GM21529 (cell line): ENCODE measurements around the gene REG3G.
"Not testable (repeated sequence)": the region's sequence is repeated elsewhere in the genome, so short reads cannot be mapped to it uniquely, and the experiment has no call there.

Source experiments
- ATAC-seq: cut with Tn5 transposase; IDR thresholded peaks from one replicate; pipeline ENCODE4 v1.9.1; 2021; ENCODE audit not compliant: unreplicated experiment

The REG3G gene

DNA sequence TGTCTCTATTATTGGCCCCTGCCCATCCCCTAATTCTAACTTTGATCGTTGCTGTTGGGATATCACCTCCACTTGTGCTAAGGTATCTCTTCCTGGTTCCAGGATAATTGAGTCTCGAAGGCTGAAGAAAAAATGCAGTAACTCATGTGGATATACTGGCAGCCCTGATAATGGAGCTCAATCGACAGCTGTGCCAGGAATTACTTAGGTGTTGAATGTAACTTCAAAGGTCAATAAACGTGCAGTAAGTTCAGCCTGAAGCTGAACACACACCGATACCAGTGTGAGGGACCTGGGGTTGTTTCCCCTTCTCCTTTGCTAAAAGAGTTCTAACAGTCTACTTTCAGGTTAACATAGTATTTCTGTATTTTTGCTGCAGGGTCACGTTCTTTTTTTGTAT is 11.9 kb upstream of the REG3G start:
- no peak for ATAC-seq

DNA sequence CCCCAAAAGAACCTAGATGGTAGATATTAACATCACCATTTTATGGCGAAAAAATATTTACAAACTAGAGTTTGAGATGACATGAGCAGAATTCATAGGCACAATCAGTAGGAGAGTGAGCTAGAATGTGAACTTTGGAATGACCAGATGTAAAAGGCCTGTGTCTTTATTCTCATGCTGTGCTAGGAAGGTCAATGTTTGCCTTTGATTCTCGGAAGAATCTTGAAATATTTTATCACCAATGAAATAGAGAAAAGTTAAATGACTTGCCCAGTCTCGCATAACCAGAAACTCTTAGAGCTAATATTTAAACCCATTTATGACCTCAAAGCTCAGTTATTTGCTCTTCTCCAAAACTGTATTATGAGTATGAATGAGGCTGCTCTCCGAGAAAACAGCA is 9.2 kb upstream of the REG3G start:
- no peak for ATAC-seq

DNA sequence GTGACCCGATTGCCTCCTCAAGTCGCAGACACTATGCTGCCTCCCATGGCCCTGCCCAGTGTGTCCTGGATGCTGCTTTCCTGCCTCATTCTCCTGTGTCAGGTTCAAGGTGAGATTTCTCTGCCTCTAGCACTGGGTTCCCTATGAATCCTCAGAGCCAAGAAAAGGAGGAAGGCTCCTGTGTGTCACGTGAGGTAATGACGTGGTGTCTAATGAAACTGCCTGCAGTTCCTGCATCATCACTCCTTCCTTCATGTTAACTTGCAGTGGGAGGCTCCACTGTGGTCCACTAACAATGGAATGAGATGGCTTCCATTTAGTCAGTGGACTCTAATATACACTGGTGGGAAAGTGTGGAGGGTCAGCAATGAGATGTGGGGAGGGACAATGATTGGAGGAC is 559 bp downstream of the REG3G start:
- no peak for ATAC-seq

DNA sequence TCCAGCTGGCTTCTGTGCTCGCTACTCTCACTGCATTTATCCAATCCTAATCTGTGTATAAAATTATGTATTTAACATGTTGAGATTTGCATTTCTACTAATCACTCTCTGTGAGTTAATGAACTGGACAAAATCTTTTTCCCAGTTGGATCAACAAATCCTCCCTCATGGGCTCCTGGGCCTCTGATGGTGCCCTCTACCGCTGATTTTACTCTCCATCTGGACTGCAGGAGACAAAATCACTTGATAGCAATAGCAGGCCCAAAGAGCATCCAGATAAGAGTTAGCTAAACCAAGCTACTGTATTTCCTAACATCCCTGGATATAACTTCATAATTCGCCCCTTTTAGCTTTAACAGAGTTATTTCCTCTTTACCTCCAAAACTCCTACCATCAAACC is 14.4 kb downstream of the REG3G start:
- ATAC-seq = no peak

DNA sequence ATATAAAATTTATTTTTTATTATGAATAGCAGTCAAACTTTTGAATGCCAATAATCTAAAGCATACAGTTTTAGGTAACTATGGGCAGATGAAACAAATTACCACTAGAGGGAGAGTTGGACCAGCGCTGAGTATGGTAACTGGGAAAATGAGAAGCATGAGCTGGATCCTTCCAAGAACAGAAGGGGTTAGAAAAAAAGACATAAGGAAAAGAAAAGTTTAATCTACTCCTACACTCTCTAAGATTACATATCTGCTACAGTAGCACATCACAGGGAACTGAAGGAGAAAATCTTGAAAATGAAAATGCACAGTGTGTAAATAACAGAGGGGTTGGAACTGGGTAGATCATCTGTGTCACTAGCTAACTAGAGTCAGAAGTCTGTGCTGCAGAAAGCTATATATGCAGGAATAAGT is 15.5 kb downstream of the REG3G start:
- ATAC-seq = no peak

DNA sequence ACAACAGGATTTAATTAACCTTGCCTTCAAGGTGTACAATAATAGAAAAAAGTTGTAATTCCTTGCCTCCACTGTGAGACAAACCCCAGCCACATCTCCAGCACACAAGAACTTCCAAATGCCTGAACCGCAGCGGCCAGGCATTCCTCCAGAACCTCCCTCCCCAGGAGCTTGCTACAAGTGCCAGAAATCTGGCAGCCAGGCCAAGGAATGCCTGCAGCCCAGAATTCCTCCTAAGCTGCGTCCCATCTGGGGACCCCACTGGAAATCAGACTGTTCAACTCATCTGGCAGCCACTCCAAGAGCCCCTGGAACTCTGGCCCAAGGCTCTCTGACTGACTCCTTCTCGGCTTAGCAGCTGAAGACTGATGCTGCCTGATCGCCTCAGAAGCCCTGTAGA is 28.0 kb downstream of the REG3G start:
- ATAC-seq = not testable (repeated sequence)

DNA sequence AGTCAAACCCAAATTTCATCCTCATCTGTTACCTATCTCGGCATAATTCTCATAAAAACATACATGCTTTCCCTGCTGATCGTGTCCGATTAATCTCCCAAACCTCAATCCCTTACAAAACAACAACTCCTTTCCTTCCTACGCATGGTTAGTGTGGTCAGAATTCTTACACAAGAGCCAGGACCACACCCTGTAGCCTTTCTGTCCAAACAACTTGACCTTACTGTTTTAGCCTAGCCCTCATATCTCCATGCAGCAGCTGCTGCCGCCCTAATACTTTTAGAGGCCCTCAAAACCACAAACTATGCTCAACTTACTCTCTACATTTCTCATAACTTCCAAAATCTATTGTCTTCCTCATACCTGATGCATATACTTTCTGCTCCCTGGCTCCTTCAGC is 29.3 kb downstream of the REG3G start:
- not testable (repeated sequence) for ATAC-seq

DNA sequence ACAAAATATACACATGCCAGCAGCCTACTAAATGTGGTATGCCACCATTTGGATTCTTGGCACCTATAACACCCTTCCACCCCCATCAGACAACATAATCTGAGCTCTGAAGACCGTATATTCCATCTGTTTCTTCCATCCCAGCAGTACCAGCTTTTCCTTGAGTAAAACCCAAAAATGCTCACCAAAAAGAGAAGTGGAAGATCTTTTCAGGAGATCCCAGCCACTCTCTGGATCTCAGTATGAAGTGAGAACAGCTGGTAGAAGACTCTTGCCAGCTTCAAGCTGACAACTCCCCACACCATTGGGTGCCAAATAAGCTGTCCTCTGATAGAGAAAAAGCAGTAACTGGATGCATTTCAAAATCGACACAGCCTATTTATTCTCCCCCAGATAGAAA is 39.7 kb downstream of the REG3G start:
- no peak for ATAC-seq

DNA sequence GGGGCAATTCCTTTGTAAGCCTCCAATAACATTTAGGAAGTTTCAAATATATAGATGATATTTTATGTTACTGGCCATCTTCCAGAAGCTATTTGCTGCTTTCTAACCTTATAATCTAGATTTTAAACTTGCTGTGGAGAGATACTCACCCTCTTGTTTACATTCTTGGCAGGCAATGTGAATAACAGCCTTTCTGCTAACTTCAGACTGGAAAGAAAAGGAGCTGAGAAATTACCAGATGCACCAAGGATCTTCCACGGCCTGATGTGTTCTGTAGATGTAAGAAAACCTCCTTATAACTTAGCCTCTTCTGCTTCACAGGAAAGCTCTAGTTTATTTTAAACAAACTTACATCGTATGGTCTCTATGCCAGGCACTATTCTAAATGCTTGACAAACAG is 45.6 kb downstream of the REG3G start:
- no peak for ATAC-seq
